ENCODE data around the gene JMJD7.

DNA sequence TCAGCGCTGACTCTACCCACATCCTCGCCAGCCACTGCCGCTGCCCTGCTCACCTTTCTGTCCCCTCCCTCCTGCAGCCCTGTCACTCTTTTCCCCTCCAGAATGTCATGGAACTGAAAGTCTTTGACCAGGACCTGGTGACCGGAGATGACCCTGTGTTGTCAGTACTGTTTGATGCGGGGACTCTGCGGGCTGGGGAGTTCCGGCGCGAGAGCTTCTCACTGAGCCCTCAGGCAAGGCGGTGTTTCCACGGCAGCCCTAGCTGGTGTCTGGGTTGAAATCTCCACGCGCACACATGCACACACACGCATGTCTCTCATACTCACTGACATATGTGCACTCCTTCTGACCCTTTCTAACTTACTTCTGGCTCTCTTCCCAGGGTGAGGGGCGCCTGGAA, 12.8 kb downstream of the JMJD7 start:
- TF ChIP-seq CTCF (IDR thresholded peaks at IDR 0.05) (no peak), POLR2AphosphoS5 (IDR thresholded peaks at IDR 0.05) (no peak)

Measured in breast epithelium (tissue), 3 donors.